Activated CD4-positive, alpha-beta T cell treated with anti-CD3 and anti-CD28 coated beads, Interleukin-2, amount 10 ng/mL, durations not matched to agents 24 days and 14 days (primary cell): ENCODE measurements around the gene SRGAP2C. TPM values are rescaled to one million over a fixed set of nuclear protein-coding genes. Genes with fewer than 3 reads are reported as not detected.
"Not testable (repeated sequence)": the region's sequence is repeated elsewhere in the genome, so short reads cannot be mapped to it uniquely, and the experiment has no call there.

Source experiments
- DNase-seq: peaks from one replicate; pipeline ENCODE4 v3.0.0; 2022
- H3K27ac Mint-ChIP-seq: one replicate; pipeline ENCODE4 v1.8.0; 2022; ENCODE audit warnings: mild to moderate bottlenecking, mixed read lengths
- H3K27me3 Mint-ChIP-seq: one replicate; pipeline ENCODE4 v1.8.0; 2022; ENCODE audit warnings: mixed read lengths
- H3K36me3 Mint-ChIP-seq: one replicate; pipeline ENCODE4 v1.8.0; 2022; ENCODE audit warnings: low read depth, mild to moderate bottlenecking, mixed read lengths
- H3K4me1 Mint-ChIP-seq: one replicate; pipeline ENCODE4 v1.8.0; 2021; ENCODE audit warnings: mixed read lengths
- H3K4me3 Mint-ChIP-seq: one replicate; pipeline ENCODE4 v1.8.0; 2022; ENCODE audit warnings: mild to moderate bottlenecking, moderate library complexity, mixed read lengths
- H3K9me3 Mint-ChIP-seq: one replicate; pipeline ENCODE4 v1.8.0; 2021; ENCODE audit warnings: mixed read lengths
- intact Hi-C: fragments of 100-400 bp; cut with micrococcal nuclease; formaldehyde crosslinking; loops from one replicate; pipeline ENCODE4 v1.15.1; 2023
- total RNA-seq: library from RNA; stranded (reverse); gene quantifications from 2 replicates; pipeline ENCODE4 v1.2.3, GENCODE V29; 2022

Gene SRGAP2C
- total RNA-seq, 1 donor from 2014 or later: 47.5 TPM

DNA sequence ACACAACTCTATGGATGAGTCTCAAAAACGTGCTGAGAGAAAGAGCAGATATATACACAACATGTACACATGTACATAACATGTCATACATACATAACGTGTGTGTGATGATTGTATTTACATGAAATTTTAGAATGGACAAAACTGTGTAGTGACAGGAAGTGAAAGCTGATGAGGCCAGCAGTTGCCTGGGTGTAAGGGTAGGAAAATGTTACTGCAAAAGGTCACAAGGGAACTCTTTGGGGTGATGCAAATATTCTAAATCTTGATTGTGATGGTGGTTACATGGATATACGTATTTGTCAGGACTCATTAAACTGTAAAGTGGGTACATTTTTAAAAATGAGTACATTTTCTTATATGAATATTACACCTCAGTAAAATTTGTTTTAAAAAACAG, 236.7 kb downstream of the SRGAP2C start:
- H3K27ac Mint-ChIP-seq, H3K27me3 Mint-ChIP-seq, H3K4me1 Mint-ChIP-seq: not testable (repeated sequence)

DNA sequence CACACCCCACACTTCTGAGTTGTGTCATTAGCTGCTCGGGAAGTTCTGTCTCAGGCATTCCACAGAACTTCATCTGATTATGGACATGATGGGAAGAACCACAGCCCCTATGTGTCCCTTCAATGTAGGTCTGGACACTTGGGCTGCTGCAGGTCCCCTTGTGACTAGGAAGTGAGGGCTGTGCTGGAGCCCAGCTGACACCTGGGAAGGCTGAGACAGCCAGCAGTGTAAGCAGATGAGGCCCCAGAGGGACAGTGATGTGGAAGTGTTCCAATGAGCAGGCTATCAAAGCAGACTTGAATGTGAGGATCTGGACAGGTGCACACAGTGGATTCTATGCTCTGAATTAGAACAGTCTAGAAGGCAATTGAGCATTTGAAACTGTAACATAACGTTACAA, 239.2 kb downstream of the SRGAP2C start:
- intact Hi-C loops, H3K27me3 Mint-ChIP-seq, H3K4me1 Mint-ChIP-seq, H3K36me3 Mint-ChIP-seq, H3K9me3 Mint-ChIP-seq, H3K27ac Mint-ChIP-seq, DNase-seq, H3K4me3 Mint-ChIP-seq: not testable (repeated sequence)

More for the DNA sequence above, 236.7 kb downstream of the SRGAP2C start:
- intact Hi-C loops, H3K9me3 Mint-ChIP-seq, H3K4me3 Mint-ChIP-seq, DNase-seq, H3K36me3 Mint-ChIP-seq: not testable (repeated sequence)

DNA sequence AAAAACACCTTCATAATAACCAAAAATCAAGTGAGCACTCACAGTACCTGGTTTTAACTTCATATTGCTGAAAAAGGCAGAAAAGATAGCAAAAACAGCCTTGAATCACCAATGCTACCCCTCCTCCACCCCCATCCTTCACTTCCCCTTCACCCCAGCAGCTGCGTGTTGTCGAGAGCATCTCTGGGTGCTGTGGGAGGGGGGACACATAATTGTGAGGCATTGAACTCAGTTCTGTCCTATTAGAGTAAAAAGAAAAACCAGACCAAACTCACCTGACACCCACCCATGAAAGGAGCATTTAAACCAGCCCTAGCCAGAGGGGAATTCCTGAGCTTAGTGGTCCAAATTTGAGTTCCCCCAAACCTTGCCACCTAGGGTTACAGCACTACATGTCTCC, 248.7 kb downstream of the SRGAP2C start:
- H3K27ac Mint-ChIP-seq, H3K36me3 Mint-ChIP-seq, H3K4me3 Mint-ChIP-seq, DNase-seq, intact Hi-C loops, H3K27me3 Mint-ChIP-seq: not testable (repeated sequence)
- Mint-ChIP-seq H3K9me3 (peaks cover 14% of the 10 kb centered on the region), H3K4me1 (peaks cover 22% of the 10 kb centered on the region)

DNA sequence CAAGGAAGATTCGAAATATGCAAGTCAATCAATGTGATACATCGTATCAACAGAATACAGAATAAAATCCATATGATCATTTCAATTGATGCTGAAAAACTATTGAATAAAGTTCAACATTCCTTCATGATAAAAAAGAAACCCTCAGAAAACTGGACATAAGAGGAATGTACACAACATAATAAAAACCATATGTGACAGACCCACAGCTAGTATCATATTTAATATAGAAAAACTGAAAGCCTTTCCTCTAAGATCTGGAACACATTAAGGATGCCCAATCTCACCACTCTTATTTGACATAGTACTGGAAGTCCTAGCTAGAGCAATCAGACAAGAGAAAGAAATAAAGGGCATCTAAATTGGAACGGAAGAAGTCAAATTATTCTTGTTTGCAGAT, 254.1 kb downstream of the SRGAP2C start:
- H3K4me3 Mint-ChIP-seq, intact Hi-C loops, H3K27ac Mint-ChIP-seq, DNase-seq, H3K27me3 Mint-ChIP-seq, H3K36me3 Mint-ChIP-seq: not testable (repeated sequence)
- Mint-ChIP-seq H3K9me3 (peaks cover 34% of the 10 kb centered on the region), H3K4me1 (peaks cover 15% of the 10 kb centered on the region)

DNA sequence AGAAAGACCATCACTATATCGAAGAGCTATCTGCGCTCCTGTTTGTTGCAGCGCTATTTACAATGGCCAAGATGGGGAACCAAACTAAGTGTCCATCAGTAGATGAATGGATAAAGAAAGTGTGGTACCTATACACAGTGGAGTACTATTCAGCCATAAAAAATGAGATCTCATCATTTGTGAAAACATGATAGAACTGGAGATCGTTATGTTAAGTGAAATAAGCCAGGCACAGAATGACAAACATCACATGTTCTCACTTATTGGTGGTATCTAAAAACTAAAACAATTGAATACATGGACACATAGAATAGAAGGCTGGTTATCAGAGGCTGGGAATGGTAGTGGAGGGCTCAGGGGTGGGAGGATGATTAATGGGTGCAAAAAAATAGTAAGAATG, 256.2 kb downstream of the SRGAP2C start:
- H3K27ac Mint-ChIP-seq: no peak overlapping the region
- peaks cover 34% of the 10 kb centered on the region for H3K9me3 Mint-ChIP-seq
- peaks cover 5% of the 10 kb centered on the region for H3K27me3 Mint-ChIP-seq
- peaks cover 22% of the 10 kb centered on the region for H3K4me1 Mint-ChIP-seq
- H3K36me3 Mint-ChIP-seq: peaks cover 3% of the 10 kb centered on the region
- H3K4me3 Mint-ChIP-seq: no peak overlapping the region
- intact Hi-C loops: no loop called here
- DNase-seq: no peak

Other genes starting within 250 kb of the SRGAP2C start
- 21.6 and 23.0 TPM in 2 replicates for gene FAM72B, start 635 bp upstream of the SRGAP2C start, total RNA-seq